NCI-H2029 treated with DMSO at 0.1 percent for 48 hours (cell line): Measurements from ENCODE around the gene PHACTR4.
"Not testable (repeated sequence)": the region's sequence is repeated elsewhere in the genome, so short reads cannot be mapped to it uniquely, and the experiment has no call there.

Experiments
- DNase-seq: peaks from one replicate; lab custom pipeline; 2025; lab: John Stamatoyannopoulos, UW

PHACTR4 gene

DNA sequence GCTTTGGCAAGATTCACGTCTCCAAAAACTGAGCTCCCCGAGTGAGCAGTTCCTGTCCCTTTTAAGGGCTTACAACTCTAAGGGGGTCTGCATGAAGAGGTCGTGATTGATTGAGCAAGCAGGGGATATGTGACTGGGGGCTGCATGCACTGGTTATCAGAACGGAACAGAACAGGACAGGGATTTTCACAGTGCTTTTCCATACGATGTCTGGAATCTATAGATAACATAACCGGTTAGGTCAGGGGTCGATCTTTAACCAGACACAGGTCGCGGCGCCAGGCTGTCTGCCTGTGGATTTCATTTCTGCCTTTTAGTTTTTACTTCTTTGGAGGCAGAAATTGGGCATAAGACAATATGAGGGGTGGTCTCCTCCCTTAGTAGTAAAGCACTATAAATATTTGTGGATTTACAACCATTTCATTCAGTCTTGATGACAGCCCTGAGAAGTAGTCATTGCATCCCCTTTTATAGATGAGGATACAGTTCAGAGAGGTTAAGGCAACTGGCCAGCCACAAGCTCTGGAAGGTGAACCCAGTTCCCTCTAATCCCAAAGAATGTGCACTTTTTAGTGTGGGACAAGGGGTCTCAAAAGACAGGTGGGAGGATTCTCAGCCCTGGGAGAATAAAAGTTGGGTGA lies 155.6 kb downstream of the PHACTR4 start:
- DNase-seq, result not testable (repeated sequence)

DNA sequence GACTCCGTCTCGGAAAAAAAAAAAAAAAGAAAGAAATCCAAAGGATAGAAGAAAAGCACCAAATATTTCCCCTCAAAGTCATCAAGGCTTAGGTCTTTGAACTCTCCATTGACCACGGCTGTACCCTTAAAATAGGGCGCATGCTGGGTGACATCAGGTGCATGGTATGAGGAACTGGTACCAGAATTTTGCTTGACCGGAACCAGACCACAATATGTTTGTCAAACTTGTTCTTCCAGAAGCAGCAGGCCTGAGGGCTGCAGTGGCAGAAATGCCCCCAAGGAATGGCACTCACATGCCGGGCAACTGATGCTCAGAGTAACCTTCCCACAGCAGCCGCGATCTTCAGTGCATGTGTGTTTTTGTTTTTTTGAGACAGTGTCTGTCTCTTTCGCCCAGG lies 157.3 kb downstream of the PHACTR4 start:
- no peak for DNase-seq

- no peak for DNase-seq
Measured at GRCh38 chr1:28530456-28530855, 160.9 kb downstream of the PHACTR4 start.

DNA sequence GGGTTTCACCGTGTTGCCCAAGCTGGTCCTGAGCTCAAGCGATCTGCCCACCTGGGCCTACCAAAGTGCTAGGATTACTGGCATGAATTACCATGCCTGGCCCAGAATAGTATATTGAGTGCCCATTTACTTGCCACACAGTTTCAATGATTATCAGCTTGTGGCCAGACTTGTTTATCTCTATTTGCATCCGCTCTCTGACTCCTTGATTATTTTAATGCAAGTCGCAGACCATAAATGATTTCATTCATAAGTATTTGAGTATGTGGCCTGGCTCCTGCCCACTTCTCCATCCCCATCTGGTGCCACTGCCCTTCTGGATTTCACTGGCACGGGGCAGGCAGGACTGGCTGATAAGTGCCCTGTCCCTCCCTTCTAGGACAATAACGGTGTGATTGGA lies 165.1 kb downstream of the PHACTR4 start:
- no peak for DNase-seq

DNA sequence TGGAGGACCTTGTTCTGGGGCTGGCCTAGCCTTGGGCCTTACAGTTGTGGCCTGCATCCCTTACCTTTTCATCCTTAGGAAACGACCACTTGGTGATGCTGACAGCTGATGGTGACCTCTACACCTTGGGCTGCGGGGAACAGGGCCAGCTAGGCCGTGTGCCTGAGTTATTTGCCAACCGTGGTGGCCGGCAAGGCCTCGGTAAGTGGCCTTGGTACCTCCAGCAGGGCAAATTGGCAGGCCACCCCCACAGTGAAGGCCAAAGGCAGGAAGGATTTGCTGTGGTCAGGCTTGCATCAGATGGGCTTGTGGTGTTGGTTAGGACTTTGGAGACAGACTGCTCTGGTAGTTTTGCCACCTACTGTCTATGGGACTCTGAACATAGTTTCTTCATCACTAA lies 165.6 kb downstream of the PHACTR4 start:
- DNase-seq, result no peak

GRCh38 chr1:28537457-28538199 lies 168.1 kb downstream of the PHACTR4 start:
- no peak for DNase-seq

DNA sequence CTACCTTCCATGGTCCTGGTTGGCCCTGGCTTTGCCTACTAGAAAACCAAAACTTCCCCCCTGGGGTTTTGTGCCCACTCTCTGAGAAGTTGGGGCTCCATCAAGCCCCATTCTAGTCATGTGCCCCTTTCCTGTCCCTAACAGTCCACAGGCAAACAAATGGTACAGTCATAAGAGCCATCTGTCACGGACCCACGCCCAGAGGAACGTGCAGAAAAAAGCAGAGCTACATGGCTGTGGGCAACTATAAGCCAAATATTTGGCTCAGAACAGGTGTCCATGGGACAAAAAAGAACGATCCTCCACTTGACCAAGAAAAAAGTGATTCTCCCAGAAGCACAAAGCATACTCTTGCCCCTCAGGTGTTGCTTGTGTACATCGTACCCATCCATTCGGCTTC lies 168.7 kb downstream of the PHACTR4 start:
- no peak for DNase-seq

DNA sequence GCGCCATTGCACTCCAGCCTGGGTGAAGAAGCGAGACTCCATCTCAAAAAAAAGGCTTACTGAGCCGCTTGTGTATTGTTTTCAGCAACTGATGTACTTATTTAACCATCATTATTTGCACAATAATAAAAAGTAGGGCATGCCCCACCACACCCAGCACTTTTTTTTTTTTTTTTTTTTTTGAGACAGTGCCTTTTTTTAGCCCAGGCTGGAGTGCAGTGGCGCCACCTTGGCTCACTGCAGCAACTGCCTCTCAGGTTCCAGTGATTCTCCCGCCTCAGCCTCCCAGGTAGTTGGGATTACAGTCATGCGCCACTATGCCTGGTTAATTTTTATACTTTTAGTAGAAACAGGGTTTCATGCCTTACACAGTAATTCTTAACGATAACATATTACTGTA lies 171.1 kb downstream of the PHACTR4 start:
- no peak for DNase-seq

- not testable (repeated sequence) for DNase-seq
Measured at GRCh38 chr1:28541414-28542015, 172.0 kb downstream of the PHACTR4 start.

- DNase-seq, result no peak
Measured at GRCh38 chr1:28545246-28545628, 175.7 kb downstream of the PHACTR4 start.

DNA sequence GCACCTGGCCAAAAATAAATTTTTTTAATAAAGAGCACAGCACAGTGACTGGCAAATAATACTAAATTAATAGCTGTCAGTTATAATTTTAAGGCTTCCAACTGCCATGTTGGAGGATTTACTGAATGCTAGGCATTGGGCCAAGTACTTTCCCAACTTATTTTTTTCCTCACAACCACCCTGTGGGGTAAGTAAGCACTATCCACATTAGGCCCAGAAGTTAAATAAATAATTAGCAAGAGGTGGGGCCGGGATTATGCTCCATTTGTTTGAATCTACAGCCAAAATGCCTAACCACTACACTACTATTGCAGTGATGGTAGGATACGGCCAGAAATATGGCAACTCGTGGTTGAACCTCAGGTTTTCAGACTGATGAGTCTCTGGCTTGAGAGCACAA lies 178.8 kb downstream of the PHACTR4 start:
- no peak for DNase-seq
